Left lobe of liver (tissue), 2 donors: Measurements from ENCODE around the gene MYOC. TPM values are rescaled to one million over a fixed set of nuclear protein-coding genes. Genes with fewer than 3 reads are reported as not detected.
"Not testable (repeated sequence)": the region's sequence is repeated elsewhere in the genome, so short reads cannot be mapped to it uniquely, and the experiment has no call there.

ENCODE experiments used
- ATAC-seq: fragments of 200-7000 bp; cut with Tn5 transposase; one replicate; pipeline ENCODE4 v1.9.1; 2020; ENCODE audit warnings: mild to moderate bottlenecking, moderate library complexity
- DNase-seq: peaks from one replicate; pipeline ENCODE4 v3.0.0-alpha.2; 2020; ENCODE audit warnings: low spot score
- total RNA-seq: library from RNA; stranded (reverse); gene quantifications from one replicate; pipeline ENCODE4 v1.2.1, GENCODE V29; 2021
- donor health status: DM: no; HTN: no; CAD: no; lungs with moderate emphysema.
- donor health status: DM: no; HTN: yes; CAD: no.

Gene MYOC
- total RNA-seq, 1 donor from 2014 or later: not detected

- ATAC-seq: no peak
- no peak for DNase-seq
These were observed 39.2 kb downstream of the MYOC start for GRCh38 chr1:171613282-171613681.

- no peak for ATAC-seq
- DNase-seq: no peak
These were observed 41.2 kb downstream of the MYOC start for GRCh38 chr1:171611306-171611705.

GRCh38 chr1:171610385-171610784, 42.1 kb downstream of the MYOC start:
- ATAC-seq: no peak
- no peak for DNase-seq

- peak; percentile 73 for ATAC-seq
- no peak for DNase-seq
These were observed 46.0 kb downstream of the MYOC start for GRCh38 chr1:171606402-171606941.

GRCh38 chr1:171603042-171603441, 49.4 kb downstream of the MYOC start:
- ATAC-seq, DNase-seq: not testable (repeated sequence)

- no peak for DNase-seq
These were observed 51.6 kb downstream of the MYOC start for GRCh38 chr1:171600862-171601261.

GRCh38 chr1:171600310-171600709, 52.2 kb downstream of the MYOC start:
- DNase-seq: not testable (repeated sequence)
- ATAC-seq: peak; percentile 37

More at GRCh38 chr1:171600862-171601261, 51.6 kb downstream of the MYOC start:
- ATAC-seq: peak; percentile 25

- DNase-seq (no peak), ATAC-seq (peak; percentile 4)
These were observed 55.3 kb downstream of the MYOC start for GRCh38 chr1:171597203-171597602.

GRCh38 chr1:171596705-171597104, 55.8 kb downstream of the MYOC start:
- ATAC-seq: peak; percentile 56

GRCh38 chr1:171596119-171596518, 56.4 kb downstream of the MYOC start:
- ATAC-seq (peak; percentile 23), DNase-seq (no peak)

More at GRCh38 chr1:171596705-171597104, 55.8 kb downstream of the MYOC start:
- DNase-seq: no peak

GRCh38 chr1:171595324-171595723, 57.2 kb downstream of the MYOC start:
- peak; percentile 54 for DNase-seq
- peak; percentile 84 for ATAC-seq

GRCh38 chr1:171590022-171590421, 62.5 kb downstream of the MYOC start:
- DNase-seq (no peak), ATAC-seq (no peak)

- no peak for ATAC-seq
- no peak for DNase-seq
These were observed 64.3 kb downstream of the MYOC start for GRCh38 chr1:171588230-171588629.

GRCh38 chr1:171585715-171586114, 66.8 kb downstream of the MYOC start:
- ATAC-seq (no peak), DNase-seq (no peak)

Other genes with a start within 250 kb of the MYOC start
- 42.6 TPM for gene PRRC2C, start 167.2 kb downstream of the MYOC start, total RNA-seq
- gene MYOCOS, start 30.4 kb downstream of the MYOC start, total RNA-seq: not detected
- gene VAMP4, start 89.4 kb upstream of the MYOC start, total RNA-seq: 8.0 TPM
- gene METTL13, start 129.0 kb upstream of the MYOC start, total RNA-seq: 14.4 TPM
- gene DNM3, start 188.8 kb upstream of the MYOC start, total RNA-seq: 0.40 TPM